K562 treated with DMSO at 1 percent for 48 hours (cell line): ENCODE results near the gene EXOSC3. TPM values are rescaled to one million over a fixed set of nuclear protein-coding genes. Genes with fewer than 3 reads are reported as not detected.

ENCODE experiments used
- total RNA-seq: library from RNA; unstranded; fragments of 300-600 nt; gene quantifications from 2 replicates; pipeline ENCODE4 v1.2.3, GENCODE V29; 2022; ENCODE audit warnings: low replicate concordance; ENCODE audit errors: extremely low read depth

Gene EXOSC3
- not detected in 2 replicates for total RNA-seq

DNA sequence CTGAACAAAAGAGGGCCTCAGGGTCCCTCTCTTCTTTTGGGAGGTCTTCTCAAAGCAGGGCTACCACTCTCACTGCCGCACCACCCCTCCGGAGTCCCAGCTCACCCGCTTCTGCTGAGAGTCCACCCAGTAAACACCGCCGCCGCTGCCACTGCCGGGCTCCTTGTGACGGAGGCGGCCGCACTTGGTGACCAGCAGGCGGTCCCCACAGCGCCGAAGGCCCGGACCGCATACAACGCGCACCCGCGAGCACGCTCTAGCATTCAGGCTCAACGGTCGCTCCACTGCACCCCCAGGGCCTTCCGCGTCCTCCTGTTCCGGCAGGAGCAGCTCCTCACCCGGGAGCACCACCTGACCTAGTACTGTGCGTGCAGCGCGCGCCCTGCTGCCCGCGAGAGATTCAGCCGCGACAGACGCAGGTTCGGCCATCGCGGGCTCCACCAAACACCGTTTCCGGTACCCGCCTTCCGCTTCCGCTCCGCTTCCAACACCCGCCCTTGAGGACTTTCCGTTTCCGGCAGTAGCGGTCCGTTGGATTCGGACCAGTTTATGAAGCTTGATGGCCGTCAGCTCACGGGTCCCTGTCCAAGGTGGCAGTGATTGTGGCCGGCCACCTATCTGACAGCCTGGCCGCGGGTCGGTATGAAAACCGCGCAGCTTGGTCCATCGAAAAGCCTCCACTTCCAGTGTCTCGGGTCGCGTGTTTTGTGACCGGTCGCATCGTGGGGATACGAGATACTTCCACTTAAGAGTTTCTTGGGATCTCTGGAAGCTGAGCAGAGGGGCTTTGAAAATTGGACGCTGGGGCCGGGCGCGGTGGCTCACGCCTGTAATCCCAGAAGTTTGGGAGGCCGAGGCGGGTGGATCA, at the start of gene EXOSC3:
TSS of gene EXOSC3 (minus strand) at position 449 of the 868 bp plus-strand sequence. CDS start at position 429, 20 bp downstream.

DNA sequence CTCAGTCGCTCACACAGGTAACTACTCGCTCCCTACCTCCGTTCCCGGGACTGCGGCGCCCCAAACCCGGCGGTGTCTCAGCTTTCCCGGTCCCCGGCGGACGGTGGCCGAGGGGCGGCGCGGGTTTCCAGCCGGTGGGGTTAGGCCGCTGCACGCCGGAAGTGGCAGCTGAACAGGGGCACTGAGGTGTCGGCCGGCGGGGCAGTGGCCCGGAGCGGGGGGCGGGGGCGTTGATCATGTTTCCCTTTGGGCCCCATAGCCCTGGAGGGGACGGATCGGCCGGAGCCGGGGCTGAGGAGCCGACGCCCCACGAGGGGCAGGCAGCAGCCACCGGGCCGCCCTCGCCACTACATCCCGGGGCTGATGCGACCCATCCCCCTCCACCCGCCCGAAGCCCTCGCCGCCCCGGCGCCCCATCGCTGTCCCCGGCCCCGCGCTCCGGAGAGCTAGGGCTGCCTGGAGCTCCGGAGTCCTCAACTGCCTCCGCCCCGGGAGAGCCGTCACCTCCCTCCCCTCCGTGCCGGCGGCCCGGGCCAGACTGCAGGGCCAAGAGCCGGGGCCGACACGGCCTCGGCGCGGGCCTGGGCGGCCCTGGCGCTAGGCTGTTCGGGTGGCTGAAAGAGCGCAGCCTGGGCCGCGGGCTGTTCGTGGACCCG, 15.9 kb upstream of the EXOSC3 start, which contains the start of gene DCAF10:
TSS of gene DCAF10 (plus strand) at position 167 of the 656 bp plus-strand sequence. CDS start at position 237, 70 bp downstream.

DNA sequence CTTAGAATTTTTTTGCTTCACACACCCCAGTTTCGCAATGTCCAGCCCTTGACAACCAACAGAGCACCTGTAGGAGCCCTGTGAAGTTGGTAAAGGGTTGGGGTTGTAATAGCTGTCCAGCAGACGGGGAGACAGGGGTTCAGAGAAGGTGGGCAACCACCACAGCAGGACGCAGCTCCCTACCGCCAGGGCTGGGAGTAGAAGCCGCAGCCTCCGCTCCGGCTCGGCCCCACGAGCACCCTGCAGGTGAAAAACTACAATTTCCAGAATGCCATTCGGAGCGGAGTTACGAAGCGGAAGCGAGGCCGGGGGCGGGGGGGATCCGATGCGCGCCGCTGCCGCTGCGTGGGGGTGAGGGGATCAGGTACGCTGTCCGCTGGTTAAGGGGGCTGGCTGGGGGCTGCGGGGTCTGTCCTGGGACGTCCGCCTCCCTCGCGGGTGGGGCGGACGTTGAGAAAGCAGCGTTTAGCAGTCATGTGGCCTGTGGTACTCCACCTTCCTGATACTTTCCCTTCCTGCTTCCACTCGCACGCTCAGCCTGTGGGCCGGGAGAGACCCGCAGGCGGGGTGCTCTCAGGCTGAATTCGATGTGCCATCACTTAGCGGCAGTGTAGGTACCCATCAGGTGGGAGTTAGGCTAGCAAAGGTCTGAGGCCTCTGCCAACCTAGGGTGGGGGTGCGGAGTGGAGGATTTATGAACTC, 31.2 kb downstream of the EXOSC3 start, which contains the start of gene TRMT10B:
TSS of gene TRMT10B (plus strand) at position 317 of the 702 bp plus-strand sequence. CDS start 8,127 bp downstream, outside the sequence.

Other genes starting within 250 kb of the EXOSC3 start
- not detected in 2 replicates for gene FBXO10, start 208.7 kb downstream of the EXOSC3 start, total RNA-seq
- not detected in 2 replicates for gene TOMM5, start 192.5 kb downstream of the EXOSC3 start, total RNA-seq
- not detected in 2 replicates for gene FRMPD1, start 134.1 kb downstream of the EXOSC3 start, total RNA-seq
- not detected in 2 replicates for gene TRMT10B, start 31.3 kb downstream of the EXOSC3 start, total RNA-seq
- gene DCAF10, start 15.7 kb upstream of the EXOSC3 start, total RNA-seq, result not detected in 2 replicates
- gene SLC25A51, start 119.1 kb upstream of the EXOSC3 start, total RNA-seq, result not detected in 2 replicates